ENCODE measurements around the gene LPO. TPM values are rescaled to one million over a fixed set of nuclear protein-coding genes. Genes with fewer than 3 reads are reported as not detected.

Gene LPO
- total and polyA plus RNA-seq, 9 of the 15 experiments (the other 6 are each of a cell fraction or from before 2014, with no cell fraction given) = 0.07 to 0.11 TPM; not detected in 7

- CTCF ChIA-PET (ENCODE audit: low intra/inter-chr PET ratio) = no interaction called here
- intact Hi-C loops (cut with micrococcal nuclease) = no loop called here
- ATAC-seq (no peak), DNase-seq (ENCODE audit: extremely low read depth in 1 of 4, low spot score in 3 of 4) (no peak), FAIRE-seq (no peak)
- Histone ChIP-seq H3K9ac (ENCODE audit: insufficient read depth in 1 of 2, low read depth in 2 of 2, low read length in 2 of 2) (no peak overlapping the region), H2AFZ (ENCODE audit: low read depth, low read length) (no peak overlapping the region), H3K4me1 (replicated peaks in 1 of 2; ENCODE audit: control insufficient read depth in 2 of 2, insufficient read depth in 2 of 2, low read length in 2 of 2) (peaks cover 0 to 12% of the 10 kb centered on the region in 2 experiments; a peak in 3 of 5 replicates), H4K20me1 (replicated peaks; ENCODE audit: control insufficient read depth, insufficient read depth, low read length) (no peaks in the 10 kb centered on the region), H3K4me2 (ENCODE audit: insufficient read depth, low read length) (no peak overlapping the region), H3K4me3 (no peak overlapping the region), H3K9me3 (replicated peaks; ENCODE audit: control insufficient read depth, insufficient read depth, low read depth, low read length) (no peaks in the 10 kb centered on the region), H3K27me3 (ENCODE audit: control insufficient read depth in 2 of 2, insufficient read depth in 2 of 2, low read length in 2 of 2) (peaks cover 0 to 5% of the 10 kb centered on the region in 2 experiments; a peak in 1 of 5 replicates), H3K9me1 (ENCODE audit: control insufficient read depth, insufficient read depth, low read length) (no peaks in the 10 kb centered on the region), H3K79me2 (ENCODE audit: control insufficient read depth, insufficient read depth, low read length) (no peaks in the 10 kb centered on the region), H3K27ac (ENCODE audit: extremely low read depth, low read depth, low read length) (no peak overlapping the region), H3K36me3 (ENCODE audit: control insufficient read depth, insufficient read depth, low read length) (no peaks in the 10 kb centered on the region)
- POLR2A ChIA-PET = interaction anchor here (0.6 to 1.3 kb wide), 3 partner anchors 8 to 133 kb away, joined by 3 to 4 read pairs (median 3); partner anchors contain the start of gene LPO
- no TSS peak for BruUV-seq (replicated peaks)
- TF ChIP-seq AFF4 (CRISPR knock-in tag; IDR thresholded peaks at IDR 0.05) = no peak
- TF ChIP-seq CEBPB (tag; IDR thresholded peaks at IDR 0.05) = peak; percentile 35; the same call in 1 of the 2 replicates
- WGBS (ENCODE audit: insufficient coverage, low coverage, missing lambda C conversion rate) = 47% methylated on average over 4 of the region's 4 CpGs
- in situ Hi-C loops (cut with MboI) = no loop called here
Observed at GRCh38 chr17:58229881-58230280, 8.5 kb upstream of the LPO start.

Measured in K562 (cell line).